A549 (cell line): Measurements from ENCODE around the gene VPS37B. TPM values are rescaled to one million over a fixed set of nuclear protein-coding genes. Genes with fewer than 3 reads are reported as not detected.

ENCODE experiments used
- ATAC-seq, 2 experiments: fragments of 200-7000 bp in 1 of 2; fragments of >200 bp in 1 of 2; cut with Nextera tagmentation in 1 of 2; cut with Tn5 transposase in 1 of 2; 3 replicates each; pipeline versions ENCODE4 v1.8.0 to v1.9.1; 2018 to 2020; ENCODE audit warnings: mild to moderate bottlenecking in 1 of 2, moderate library complexity in 1 of 2
- CTCF ChIA-PET: fragments of 300-600 bp; sonication (Branson Sonifier 250); formaldehyde crosslinking; extraction: SDS; loops from one replicate; lab custom pipeline; 2021; ENCODE audit warnings: antibody characterized with exemption, inconsistent platforms; lab: Yijun Ruan, JAX
- POLR2A ChIA-PET: fragments of 350-600 bp; formaldehyde crosslinking; extraction: SDS; loops from one replicate; lab custom pipeline; 2021; ENCODE audit warnings: antibody characterized with exemption, inconsistent platforms; lab: Yijun Ruan, JAX
- DNase-seq, 2 experiments: peaks; one replicate each; pipeline versions ENCODE4 v3.0.0 to v3.0.0-alpha.2; 2011 to 2016; ENCODE audit warnings: low read depth in 1 of 2, low spot score in 1 of 2
- FAIRE-seq: peaks from 2 replicates; lab custom pipeline; 2011; peaks lifted over from hg19 to GRCh38; lab: Jason Lieb, UNC
- H3K27ac ChIP-seq, 2 experiments: fragments of >200 bp; sonication (Bioruptor Twin); formaldehyde crosslinking; 3 replicates each; pipeline ENCODE4 v1.5.1; 2016 to 2017
- H3K4me1 ChIP-seq: fragments of >200 bp; sonication (Bioruptor Twin); formaldehyde crosslinking; 3 replicates; pipeline ENCODE4 v1.6.1; 2016
- H3K4me2 ChIP-seq: fragments of >200 bp; sonication (Bioruptor Twin); formaldehyde crosslinking; 3 replicates; pipeline ENCODE4 v1.6.1; 2016
- H3K4me3 ChIP-seq: fragments of >200 bp; sonication (Bioruptor Twin); formaldehyde crosslinking; 3 replicates; pipeline ENCODE4 v1.5.1; 2016
- H3K9me3 ChIP-seq: fragments of >200 bp; sonication (Bioruptor Twin); formaldehyde crosslinking; 3 replicates; pipeline ENCODE4 v1.6.1; 2016
- BHLHE40 ChIP-seq: IDR thresholded peaks from 2 replicates; pipeline ENCODE4 v1.6.1; 2012; ENCODE audit warnings: low read depth, low read length, inconsistent platforms
- CBX8 ChIP-seq: fragments of 200-600 bp; sonication (generic); IDR thresholded peaks from 2 replicates; pipeline ENCODE4 v1.6.1; 2016
- FOXS1 ChIP-seq: fragments of 250-450 bp; sonication (Bioruptor Pico); IDR thresholded peaks from 2 replicates; pipeline ENCODE4 v1.5.0; 2020; ENCODE audit warnings: mild to moderate bottlenecking, moderate library complexity
- HEYL ChIP-seq: fragments of 250-450 bp; sonication (Bioruptor Pico); IDR thresholded peaks from 2 replicates; pipeline ENCODE4 v1.8.0; 2021; ENCODE audit warnings: mild to moderate bottlenecking, moderate library complexity
- HOXB5 ChIP-seq: fragments of 250-450 bp; sonication (Bioruptor Pico); IDR thresholded peaks from 2 replicates; pipeline ENCODE4 v1.5.0; 2020; ENCODE audit warnings: mild to moderate bottlenecking, moderate library complexity
- JUN ChIP-seq, 2 experiments: fragments of >200 bp; sonication (Bioruptor Twin); formaldehyde crosslinking; IDR thresholded peaks; 2 replicates in 1 of 2; 3 replicates in 1 of 2; pipeline ENCODE4 v1.6.1; 2016 to 2017
- KDM5A ChIP-seq: fragments of 200-600 bp; sonication (generic); IDR thresholded peaks from 2 replicates; pipeline ENCODE4 v1.6.1; 2016; ENCODE audit warnings: antibody characterized with exemption, mild to moderate bottlenecking
- MAZ ChIP-seq: fragments of 150-350 bp; IDR thresholded peaks from 2 replicates; pipeline ENCODE4 v1.6.1; 2014; ENCODE audit warnings: antibody characterized with exemption, low read depth, low read length, borderline replicate concordance
- NR3C1 ChIP-seq: fragments of >200 bp; sonication (Bioruptor Twin); formaldehyde crosslinking; IDR thresholded peaks from 3 replicates; pipeline ENCODE4 v1.6.1; 2017
- PHF8 ChIP-seq: fragments of 200-600 bp; sonication (generic); IDR thresholded peaks from 2 replicates; pipeline ENCODE4 v1.6.1; 2016; ENCODE audit warnings: low read depth, mild to moderate bottlenecking, antibody characterized with exemption, moderate library complexity, borderline replicate concordance
- POLR2AphosphoS2 ChIP-seq: conservative IDR thresholded peaks from 2 replicates; pipeline ENCODE4 v1.6.1; 2012; ENCODE audit warnings: low read length, improper control_type of control experiment, inconsistent platforms
- RAD21 ChIP-seq, 2 experiments: fragments of >200 bp in 1 of 2; sonication (Bioruptor Twin) in 1 of 2; formaldehyde crosslinking in 1 of 2; IDR thresholded peaks in 1 of 2; conservative IDR thresholded peaks in 1 of 2; 2 replicates in 1 of 2; 3 replicates in 1 of 2; pipeline ENCODE4 v1.6.1; 2012 to 2018; ENCODE audit warnings: inconsistent platforms in 1 of 2
- SMC3 ChIP-seq: fragments of >200 bp; sonication (Bioruptor Twin); formaldehyde crosslinking; IDR thresholded peaks from 3 replicates; pipeline ENCODE4 v1.6.1; 2018; ENCODE audit warnings: inconsistent platforms
- TFCP2L1 ChIP-seq: fragments of 250-450 bp; sonication (Bioruptor Pico); IDR thresholded peaks from 2 replicates; pipeline ENCODE4 v1.5.0; 2021; ENCODE audit warnings: mild to moderate bottlenecking
- ZC3H11A ChIP-seq: fragments of 450-650 bp; IDR thresholded peaks from 2 replicates; pipeline ENCODE4 v1.6.1; 2014; ENCODE audit warnings: antibody characterized with exemption, mild to moderate bottlenecking
- WGBS: methylation state at CpG from one replicate; pipeline ENCODE4 v1.1.6; 2017; ENCODE audit errors: missing lambda C conversion rate; 5-methylcytosine and 5-hydroxymethylcytosine counted together
- polyA plus RNA-seq, 4 experiments: library from polyadenylated mRNA; depleted of rRNA in 3 of 4; stranded (reverse); fragments of >200 nt; fragmentation: RNase III in 1 of 4; extraction: RNeasy Plus Mini Kit Qiagen cat#74134 plus additional on column Dnase treatment in 1 of 4; gene quantifications; 2 replicates in 3 of 4; 3 replicates in 1 of 4; pipeline ENCODE4 v1.2.3, GENCODE V29; 2011 to 2017
- TF ChIP-seq, protein P1 (sequence below): fragments of 450-650 bp; IDR thresholded peaks from 2 replicates; pipeline ENCODE4 v1.6.1; 2014; ENCODE audit warnings: antibody characterized with exemption
- TF ChIP-seq, protein P2 (sequence below): fragments of >200 bp; sonication (Bioruptor Twin); formaldehyde crosslinking; IDR thresholded peaks from 3 replicates; pipeline ENCODE4 v1.6.1; 2016
- TF ChIP-seq, protein P3 (sequence below): IDR thresholded peaks from 2 replicates; pipeline ENCODE4 v1.6.1; 2012
- TF ChIP-seq, protein P4 (sequence below): fragments of 250-450 bp; sonication (Bioruptor Pico); IDR thresholded peaks from 2 replicates; pipeline ENCODE4 v1.5.0; 2021; ENCODE audit warnings: mild to moderate bottlenecking, moderate library complexity, borderline replicate concordance
- TF ChIP-seq, protein P5 (sequence below): fragments of 200-600 bp; sonication (generic); IDR thresholded peaks from 2 replicates; pipeline ENCODE4 v1.6.1; 2016; ENCODE audit warnings: antibody characterized with exemption, mild to moderate bottlenecking, moderate library complexity
- TF ChIP-seq, protein P6 (sequence below): fragments of >200 bp; sonication (Bioruptor Twin); formaldehyde crosslinking; IDR thresholded peaks from 3 replicates; pipeline ENCODE4 v1.5.1; 2016

Gene VPS37B
- polyA plus RNA-seq, 2 of the 4 experiments (the other 2 are of a cell fraction) = 17.0 to 18.6 TPM

DNA sequence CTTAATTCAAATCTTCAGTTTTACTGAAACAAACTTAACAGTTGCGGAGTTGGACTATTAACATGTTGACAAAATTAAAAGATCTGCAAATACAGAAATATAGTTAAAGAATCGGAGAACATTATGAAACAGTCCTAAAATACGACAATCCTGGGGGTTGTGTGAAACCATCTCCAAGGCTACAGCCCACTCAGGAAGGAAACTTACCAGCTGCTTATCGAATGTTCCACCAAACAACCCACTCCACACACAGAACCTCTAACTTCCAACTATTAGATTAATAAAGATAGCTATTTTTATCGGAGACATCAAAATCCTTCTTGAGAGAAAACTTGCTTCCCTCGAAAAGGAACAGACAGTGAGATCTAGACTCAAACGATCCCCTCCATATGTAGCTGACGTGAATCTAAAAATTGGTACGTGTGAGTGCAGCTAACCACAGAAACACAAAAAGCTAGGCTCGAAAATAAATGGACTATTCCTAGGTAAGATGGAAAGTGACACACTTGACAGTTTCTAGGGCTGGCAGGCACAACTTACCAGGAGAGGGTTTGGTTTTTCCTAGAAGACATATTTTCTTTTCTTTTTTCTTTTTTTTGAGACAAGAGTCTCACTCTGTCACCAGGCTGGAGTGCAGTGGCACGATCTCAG is 12.9 kb downstream of the VPS37B start:
- TF ChIP-seq, protein P1, sequence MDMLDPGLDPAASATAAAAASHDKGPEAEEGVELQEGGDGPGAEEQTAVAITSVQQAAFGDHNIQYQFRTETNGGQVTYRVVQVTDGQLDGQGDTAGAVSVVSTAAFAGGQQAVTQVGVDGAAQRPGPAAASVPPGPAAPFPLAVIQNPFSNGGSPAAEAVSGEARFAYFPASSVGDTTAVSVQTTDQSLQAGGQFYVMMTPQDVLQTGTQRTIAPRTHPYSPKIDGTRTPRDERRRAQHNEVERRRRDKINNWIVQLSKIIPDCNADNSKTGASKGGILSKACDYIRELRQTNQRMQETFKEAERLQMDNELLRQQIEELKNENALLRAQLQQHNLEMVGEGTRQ = no peak
- TF ChIP-seq, protein P2, sequence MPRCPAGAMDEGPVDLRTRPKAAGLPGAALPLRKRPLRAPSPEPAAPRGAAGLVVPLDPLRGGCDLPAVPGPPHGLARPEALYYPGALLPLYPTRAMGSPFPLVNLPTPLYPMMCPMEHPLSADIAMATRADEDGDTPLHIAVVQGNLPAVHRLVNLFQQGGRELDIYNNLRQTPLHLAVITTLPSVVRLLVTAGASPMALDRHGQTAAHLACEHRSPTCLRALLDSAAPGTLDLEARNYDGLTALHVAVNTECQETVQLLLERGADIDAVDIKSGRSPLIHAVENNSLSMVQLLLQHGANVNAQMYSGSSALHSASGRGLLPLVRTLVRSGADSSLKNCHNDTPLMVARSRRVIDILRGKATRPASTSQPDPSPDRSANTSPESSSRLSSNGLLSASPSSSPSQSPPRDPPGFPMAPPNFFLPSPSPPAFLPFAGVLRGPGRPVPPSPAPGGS = no peak
- TF ChIP-seq BHLHE40 (no peak), NR3C1 (no peak), HOXB5 (no peak)
- TF ChIP-seq, protein P3, sequence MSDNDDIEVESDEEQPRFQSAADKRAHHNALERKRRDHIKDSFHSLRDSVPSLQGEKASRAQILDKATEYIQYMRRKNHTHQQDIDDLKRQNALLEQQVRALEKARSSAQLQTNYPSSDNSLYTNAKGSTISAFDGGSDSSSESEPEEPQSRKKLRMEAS = no peak
- TF ChIP-seq, protein P4, sequence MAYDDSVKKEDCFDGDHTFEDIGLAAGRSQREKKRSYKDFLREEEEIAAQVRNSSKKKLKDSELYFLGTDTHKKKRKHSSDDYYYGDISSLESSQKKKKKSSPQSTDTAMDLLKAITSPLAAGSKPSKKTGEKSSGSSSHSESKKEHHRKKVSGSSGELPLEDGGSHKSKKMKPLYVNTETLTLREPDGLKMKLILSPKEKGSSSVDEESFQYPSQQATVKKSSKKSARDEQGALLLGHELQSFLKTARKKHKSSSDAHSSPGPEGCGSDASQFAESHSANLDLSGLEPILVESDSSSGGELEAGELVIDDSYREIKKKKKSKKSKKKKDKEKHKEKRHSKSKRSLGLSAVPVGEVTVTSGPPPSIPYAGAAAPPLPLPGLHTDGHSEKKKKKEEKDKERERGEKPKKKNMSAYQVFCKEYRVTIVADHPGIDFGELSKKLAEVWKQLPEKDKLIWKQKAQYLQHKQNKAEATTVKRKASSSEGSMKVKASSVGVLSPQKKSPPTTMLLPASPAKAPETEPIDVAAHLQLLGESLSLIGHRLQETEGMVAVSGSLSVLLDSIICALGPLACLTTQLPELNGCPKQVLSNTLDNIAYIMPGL = no peak
- Histone ChIP-seq H3K27ac (no peak overlapping the region), H3K9me3 (no peaks in the 10 kb centered on the region), H3K4me3 (no peak overlapping the region), H3K4me1 (peaks cover 32% of the 10 kb centered on the region), H3K4me2 (no peak overlapping the region)
- ChIA-PET POLR2A (interaction anchor here (0.6 kb wide), 1 partner anchor 57 kb away, joined by 9 read pairs; no protein-coding TSS in a partner anchor), CTCF (interaction anchor here (0.6 to 9.0 kb wide), 11 partner anchors 8 to 245 kb away, joined by 3 to 111 read pairs (median 6); no protein-coding TSS in a partner anchor)
- no peak for DNase-seq
- FAIRE-seq = no peak
- WGBS = 94% methylated on average over 11 of the region's 11 CpGs
- ATAC-seq = no peak

DNA sequence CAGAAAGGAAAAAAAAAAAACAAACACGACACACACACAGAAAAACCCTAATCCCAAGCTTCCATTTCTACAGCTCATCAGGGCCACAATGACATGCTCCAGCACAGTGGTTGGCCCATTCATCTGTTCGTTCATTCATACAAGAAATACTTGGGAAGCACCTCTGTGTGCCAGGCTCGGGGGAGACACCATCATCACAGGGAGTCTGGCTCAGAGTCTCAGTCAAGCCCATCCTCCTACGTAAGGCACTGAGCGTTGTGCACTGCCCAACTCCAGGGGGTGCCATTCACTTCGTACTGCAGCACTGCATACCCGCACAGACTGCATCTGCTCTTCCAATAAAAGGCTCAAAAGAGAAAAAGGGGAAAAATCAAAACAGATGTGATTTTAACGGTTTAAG is 15.3 kb downstream of the VPS37B start:
- no peak overlapping the region for H3K4me2 ChIP-seq
- ATAC-seq (peak; percentile 97 to 98), DNase-seq (peak; percentile 65 to 74), FAIRE-seq (no peak)
- ChIA-PET POLR2A (interaction anchor here (0.7 kb wide), 1 partner anchor 11 kb away, joined by 5 read pairs; no protein-coding TSS in a partner anchor), CTCF (interaction anchor here (0.7 to 9.0 kb wide), 23 partner anchors 9 to 357 kb away, joined by 3 to 111 read pairs (median 4); partner anchors contain the start of gene ABCB9)
- no peaks in the 10 kb centered on the region for H3K9me3 ChIP-seq
- no peak overlapping the region for H3K27ac ChIP-seq
- 41% methylated on average over 8 of the region's 8 CpGs for WGBS
- H3K4me1 ChIP-seq = peaks cover 11% of the 10 kb centered on the region
- H3K4me3 ChIP-seq = no peak overlapping the region
- TF ChIP-seq TFCP2L1 (no peak), JUN (IDR thresholded peaks at IDR 0.05) (no peak), HEYL (no peak), CBX8 (no peak), RAD21 (conservative IDR thresholded peaks at IDR 0.05 in 1 of 2, IDR thresholded peaks at IDR 0.05 in 1 of 2) (peak; percentile 58 to 79; a peak in 4 of 5 replicates), PHF8 (no peak), POLR2AphosphoS2 (no peak), FOXS1 (CRISPR knock-in tag) (no peak), KDM5A (no peak), MAZ (no peak), ZC3H11A (no peak), SMC3 (peak; percentile 62)
- TF ChIP-seq, protein P4 = no peak
- TF ChIP-seq, protein P5, sequence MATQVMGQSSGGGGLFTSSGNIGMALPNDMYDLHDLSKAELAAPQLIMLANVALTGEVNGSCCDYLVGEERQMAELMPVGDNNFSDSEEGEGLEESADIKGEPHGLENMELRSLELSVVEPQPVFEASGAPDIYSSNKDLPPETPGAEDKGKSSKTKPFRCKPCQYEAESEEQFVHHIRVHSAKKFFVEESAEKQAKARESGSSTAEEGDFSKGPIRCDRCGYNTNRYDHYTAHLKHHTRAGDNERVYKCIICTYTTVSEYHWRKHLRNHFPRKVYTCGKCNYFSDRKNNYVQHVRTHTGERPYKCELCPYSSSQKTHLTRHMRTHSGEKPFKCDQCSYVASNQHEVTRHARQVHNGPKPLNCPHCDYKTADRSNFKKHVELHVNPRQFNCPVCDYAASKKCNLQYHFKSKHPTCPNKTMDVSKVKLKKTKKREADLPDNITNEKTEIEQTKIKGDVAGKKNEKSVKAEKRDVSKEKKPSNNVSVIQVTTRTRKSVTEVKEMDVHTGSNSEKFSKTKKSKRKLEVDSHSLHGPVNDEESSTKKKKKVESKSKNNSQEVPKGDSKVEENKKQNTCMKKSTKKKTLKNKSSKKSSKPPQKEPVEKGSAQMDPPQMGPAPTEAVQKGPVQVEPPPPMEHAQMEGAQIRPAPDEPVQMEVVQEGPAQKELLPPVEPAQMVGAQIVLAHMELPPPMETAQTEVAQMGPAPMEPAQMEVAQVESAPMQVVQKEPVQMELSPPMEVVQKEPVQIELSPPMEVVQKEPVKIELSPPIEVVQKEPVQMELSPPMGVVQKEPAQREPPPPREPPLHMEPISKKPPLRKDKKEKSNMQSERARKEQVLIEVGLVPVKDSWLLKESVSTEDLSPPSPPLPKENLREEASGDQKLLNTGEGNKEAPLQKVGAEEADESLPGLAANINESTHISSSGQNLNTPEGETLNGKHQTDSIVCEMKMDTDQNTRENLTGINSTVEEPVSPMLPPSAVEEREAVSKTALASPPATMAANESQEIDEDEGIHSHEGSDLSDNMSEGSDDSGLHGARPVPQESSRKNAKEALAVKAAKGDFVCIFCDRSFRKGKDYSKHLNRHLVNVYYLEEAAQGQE = no peak
- TF ChIP-seq, protein P3 = no peak
- TF ChIP-seq, protein P2 = no peak
- TF ChIP-seq, protein P6, sequence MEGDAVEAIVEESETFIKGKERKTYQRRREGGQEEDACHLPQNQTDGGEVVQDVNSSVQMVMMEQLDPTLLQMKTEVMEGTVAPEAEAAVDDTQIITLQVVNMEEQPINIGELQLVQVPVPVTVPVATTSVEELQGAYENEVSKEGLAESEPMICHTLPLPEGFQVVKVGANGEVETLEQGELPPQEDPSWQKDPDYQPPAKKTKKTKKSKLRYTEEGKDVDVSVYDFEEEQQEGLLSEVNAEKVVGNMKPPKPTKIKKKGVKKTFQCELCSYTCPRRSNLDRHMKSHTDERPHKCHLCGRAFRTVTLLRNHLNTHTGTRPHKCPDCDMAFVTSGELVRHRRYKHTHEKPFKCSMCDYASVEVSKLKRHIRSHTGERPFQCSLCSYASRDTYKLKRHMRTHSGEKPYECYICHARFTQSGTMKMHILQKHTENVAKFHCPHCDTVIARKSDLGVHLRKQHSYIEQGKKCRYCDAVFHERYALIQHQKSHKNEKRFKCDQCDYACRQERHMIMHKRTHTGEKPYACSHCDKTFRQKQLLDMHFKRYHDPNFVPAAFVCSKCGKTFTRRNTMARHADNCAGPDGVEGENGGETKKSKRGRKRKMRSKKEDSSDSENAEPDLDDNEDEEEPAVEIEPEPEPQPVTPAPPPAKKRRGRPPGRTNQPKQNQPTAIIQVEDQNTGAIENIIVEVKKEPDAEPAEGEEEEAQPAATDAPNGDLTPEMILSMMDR = peak; percentile 54
